ENCODE data around the gene ATG3. TPM values are rescaled to one million over a fixed set of nuclear protein-coding genes. Genes with fewer than 3 reads are reported as not detected.

ATG3 gene
- total and polyA plus RNA-seq, 2 experiments from 2014 or later, result 68.1 to 93.9 TPM

DNA sequence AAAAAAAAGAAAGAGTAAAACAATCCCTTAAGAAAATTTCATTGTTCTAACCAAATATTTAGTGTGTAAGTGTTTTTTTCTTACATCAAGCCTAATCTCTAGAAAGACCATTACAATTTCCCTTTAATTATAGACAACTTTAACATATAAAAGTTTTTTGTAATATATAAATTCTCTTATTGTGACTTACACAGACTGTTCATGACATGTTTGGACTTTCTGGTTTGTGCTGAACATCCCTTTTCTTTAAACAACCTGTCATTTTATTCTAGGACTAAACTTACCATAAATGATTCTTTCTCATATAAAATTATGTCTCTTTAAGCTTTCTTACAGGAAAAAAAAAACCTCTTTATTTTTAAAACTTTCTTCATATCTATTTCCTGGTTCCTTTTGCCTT is 49.4 kb downstream of the ATG3 start (continued):
- TF ChIP-seq, protein P1, sequence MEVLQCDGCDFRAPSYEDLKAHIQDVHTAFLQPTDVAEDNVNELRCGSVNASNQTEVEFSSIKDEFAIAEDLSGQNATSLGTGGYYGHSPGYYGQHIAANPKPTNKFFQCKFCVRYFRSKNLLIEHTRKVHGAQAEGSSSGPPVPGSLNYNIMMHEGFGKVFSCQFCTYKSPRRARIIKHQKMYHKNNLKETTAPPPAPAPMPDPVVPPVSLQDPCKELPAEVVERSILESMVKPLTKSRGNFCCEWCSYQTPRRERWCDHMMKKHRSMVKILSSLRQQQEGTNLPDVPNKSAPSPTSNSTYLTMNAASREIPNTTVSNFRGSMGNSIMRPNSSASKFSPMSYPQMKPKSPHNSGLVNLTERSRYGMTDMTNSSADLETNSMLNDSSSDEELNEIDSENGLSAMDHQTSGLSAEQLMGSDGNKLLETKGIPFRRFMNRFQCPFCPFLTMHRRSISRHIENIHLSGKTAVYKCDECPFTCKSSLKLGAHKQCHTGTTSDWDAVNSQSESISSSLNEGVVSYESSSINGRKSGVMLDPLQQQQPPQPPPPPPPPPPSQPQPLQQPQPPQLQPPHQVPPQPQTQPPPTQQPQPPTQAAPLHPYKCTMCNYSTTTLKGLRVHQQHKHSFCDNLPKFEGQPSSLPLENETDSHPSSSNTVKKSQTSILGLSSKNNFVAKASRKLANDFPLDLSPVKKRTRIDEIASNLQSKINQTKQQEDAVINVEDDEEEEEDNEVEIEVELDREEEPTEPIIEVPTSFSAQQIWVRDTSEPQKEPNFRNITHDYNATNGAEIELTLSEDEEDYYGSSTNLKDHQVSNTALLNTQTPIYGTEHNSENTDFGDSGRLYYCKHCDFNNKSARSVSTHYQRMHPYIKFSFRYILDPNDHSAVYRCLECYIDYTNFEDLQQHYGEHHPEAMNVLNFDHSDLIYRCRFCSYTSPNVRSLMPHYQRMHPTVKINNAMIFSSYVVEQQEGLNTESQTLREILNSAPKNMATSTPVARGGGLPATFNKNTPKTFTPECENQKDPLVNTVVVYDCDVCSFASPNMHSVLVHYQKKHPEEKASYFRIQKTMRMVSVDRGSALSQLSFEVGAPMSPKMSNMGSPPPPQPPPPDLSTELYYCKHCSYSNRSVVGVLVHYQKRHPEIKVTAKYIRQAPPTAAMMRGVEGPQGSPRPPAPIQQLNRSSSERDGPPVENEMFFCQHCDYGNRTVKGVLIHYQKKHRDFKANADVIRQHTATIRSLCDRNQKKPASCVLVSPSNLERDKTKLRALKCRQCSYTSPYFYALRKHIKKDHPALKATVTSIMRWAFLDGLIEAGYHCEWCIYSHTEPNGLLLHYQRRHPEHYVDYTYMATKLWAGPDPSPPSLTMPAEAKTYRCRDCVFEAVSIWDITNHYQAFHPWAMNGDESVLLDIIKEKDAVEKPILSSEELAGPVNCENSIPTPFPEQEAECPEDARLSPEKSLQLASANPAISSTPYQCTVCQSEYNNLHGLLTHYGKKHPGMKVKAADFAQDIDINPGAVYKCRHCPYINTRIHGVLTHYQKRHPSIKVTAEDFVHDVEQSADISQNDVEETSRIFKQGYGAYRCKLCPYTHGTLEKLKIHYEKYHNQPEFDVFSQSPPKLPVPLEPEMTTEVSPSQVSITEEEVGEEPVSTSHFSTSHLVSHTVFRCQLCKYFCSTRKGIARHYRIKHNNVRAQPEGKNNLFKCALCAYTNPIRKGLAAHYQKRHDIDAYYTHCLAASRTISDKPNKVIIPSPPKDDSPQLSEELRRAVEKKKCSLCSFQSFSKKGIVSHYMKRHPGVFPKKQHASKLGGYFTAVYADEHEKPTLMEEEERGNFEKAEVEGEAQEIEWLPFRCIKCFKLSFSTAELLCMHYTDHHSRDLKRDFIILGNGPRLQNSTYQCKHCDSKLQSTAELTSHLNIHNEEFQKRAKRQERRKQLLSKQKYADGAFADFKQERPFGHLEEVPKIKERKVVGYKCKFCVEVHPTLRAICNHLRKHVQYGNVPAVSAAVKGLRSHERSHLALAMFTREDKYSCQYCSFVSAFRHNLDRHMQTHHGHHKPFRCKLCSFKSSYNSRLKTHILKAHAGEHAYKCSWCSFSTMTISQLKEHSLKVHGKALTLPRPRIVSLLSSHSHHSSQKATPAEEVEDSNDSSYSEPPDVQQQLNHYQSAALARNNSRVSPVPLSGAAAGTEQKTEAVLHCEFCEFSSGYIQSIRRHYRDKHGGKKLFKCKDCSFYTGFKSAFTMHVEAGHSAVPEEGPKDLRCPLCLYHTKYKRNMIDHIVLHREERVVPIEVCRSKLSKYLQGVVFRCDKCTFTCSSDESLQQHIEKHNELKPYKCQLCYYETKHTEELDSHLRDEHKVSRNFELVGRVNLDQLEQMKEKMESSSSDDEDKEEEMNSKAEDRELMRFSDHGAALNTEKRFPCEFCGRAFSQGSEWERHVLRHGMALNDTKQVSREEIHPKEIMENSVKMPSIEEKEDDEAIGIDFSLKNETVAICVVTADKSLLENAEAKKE (CRISPR knock-in tag; IDR thresholded peaks at IDR 0.05), result no peak
- TF ChIP-seq EZH2 (IDR thresholded peaks at IDR 0.05; ENCODE audit: low read depth, unreplicated experiment), result no peak
- TF ChIP-seq ZNF331 (CRISPR knock-in tag; IDR thresholded peaks at IDR 0.05; ENCODE audit: low read depth), result no peak
- TF ChIP-seq CREB1 (CRISPR knock-in tag; IDR thresholded peaks at IDR 0.05; ENCODE audit: low read depth), result no peak
- no peak for TF ChIP-seq STAT1 (IDR thresholded peaks at IDR 0.05; ENCODE audit: unreplicated experiment)
- TF ChIP-seq NANOG (IDR thresholded peaks at IDR 0.05; ENCODE audit: borderline replicate concordance), result no peak
- TF ChIP-seq, protein P2, sequence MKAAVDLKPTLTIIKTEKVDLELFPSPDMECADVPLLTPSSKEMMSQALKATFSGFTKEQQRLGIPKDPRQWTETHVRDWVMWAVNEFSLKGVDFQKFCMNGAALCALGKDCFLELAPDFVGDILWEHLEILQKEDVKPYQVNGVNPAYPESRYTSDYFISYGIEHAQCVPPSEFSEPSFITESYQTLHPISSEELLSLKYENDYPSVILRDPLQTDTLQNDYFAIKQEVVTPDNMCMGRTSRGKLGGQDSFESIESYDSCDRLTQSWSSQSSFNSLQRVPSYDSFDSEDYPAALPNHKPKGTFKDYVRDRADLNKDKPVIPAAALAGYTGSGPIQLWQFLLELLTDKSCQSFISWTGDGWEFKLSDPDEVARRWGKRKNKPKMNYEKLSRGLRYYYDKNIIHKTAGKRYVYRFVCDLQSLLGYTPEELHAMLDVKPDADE (IDR thresholded peaks at IDR 0.05), result no peak
- TF ChIP-seq JUNB (IDR thresholded peaks at IDR 0.05; ENCODE audit: unreplicated experiment), result no peak
- TF ChIP-seq EZH2phosphoT487 (IDR thresholded peaks at IDR 0.05; ENCODE audit: unreplicated experiment), result no peak

DNA sequence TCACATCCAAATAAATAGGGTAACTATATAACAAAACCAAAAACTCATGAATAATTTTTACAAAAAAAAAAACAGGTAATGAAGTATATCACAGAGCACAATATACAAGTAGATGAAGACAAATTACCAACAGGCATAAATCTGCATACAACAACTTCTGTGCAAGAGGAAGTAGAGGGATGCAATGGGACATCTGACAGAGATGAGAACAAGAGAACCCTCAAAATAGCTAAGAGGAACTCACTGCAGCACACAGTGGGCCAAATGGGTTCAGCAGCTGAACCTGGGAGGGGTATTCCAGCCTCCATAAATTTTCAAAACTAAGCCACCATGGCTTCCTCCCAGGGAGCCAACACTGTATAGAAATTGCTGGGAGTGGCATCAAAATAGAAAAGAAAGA is 52.9 kb downstream of the ATG3 start:
- no peaks in the 10 kb centered on the region for H3K27me3 ChIP-seq (ENCODE audit: insufficient read depth)
- no peaks in the 10 kb centered on the region for H3K4me1 ChIP-seq (ENCODE audit: insufficient read depth)
- H3K4me1 Mint-ChIP-seq, result no peaks in the 10 kb centered on the region
- no peak overlapping the region for H3K4me3 Mint-ChIP-seq
- H2AFZ ChIP-seq, result no peak overlapping the region
- no peak overlapping the region for H3K27ac ChIP-seq (ENCODE audit: low read depth)
- DNase-seq (ENCODE audit: low spot score) (no peak), ATAC-seq (no peak)
- H3K4me2 ChIP-seq, result no peak overlapping the region
- no peaks in the 10 kb centered on the region for H3K9me2 ChIP-seq (ENCODE audit: insufficient read depth)
- H3K36me3 Mint-ChIP-seq (ENCODE audit: low read depth), result peaks cover 33% of the 10 kb centered on the region
- H3F3A ChIP-seq (replicated peaks; ENCODE audit: low read depth), result no peaks in the 10 kb centered on the region
- peaks cover 18% of the 10 kb centered on the region; the same call in 1 of the 2 replicates for H3K36me3 ChIP-seq (ENCODE audit: insufficient read depth)
- no peaks in the 10 kb centered on the region for H4K20me1 ChIP-seq (replicated peaks; ENCODE audit: insufficient read depth)
- H3K9me3 Mint-ChIP-seq, result peaks cover 52% of the 10 kb centered on the region
- no peak overlapping the region for H3K27ac Mint-ChIP-seq
- no peak overlapping the region for H3K4me3 ChIP-seq
- H3K79me2 ChIP-seq (replicated peaks; ENCODE audit: insufficient read depth), result no peaks in the 10 kb centered on the region
- H3K27me3 Mint-ChIP-seq (ENCODE audit: insufficient read depth, low read depth, poor library complexity), result no peaks in the 10 kb centered on the region
- TF ChIP-seq EZH2phosphoT487 (IDR thresholded peaks at IDR 0.05; ENCODE audit: unreplicated experiment) (no peak), ZNF331 (CRISPR knock-in tag; IDR thresholded peaks at IDR 0.05; ENCODE audit: low read depth) (no peak), POLR2AphosphoS5 (IDR thresholded peaks at IDR 0.05; ENCODE audit: low read depth) (no peak), NANOG (IDR thresholded peaks at IDR 0.05; ENCODE audit: borderline replicate concordance) (no peak), EZH2 (IDR thresholded peaks at IDR 0.05; ENCODE audit: low read depth, unreplicated experiment) (no peak), CREB1 (CRISPR knock-in tag; IDR thresholded peaks at IDR 0.05; ENCODE audit: low read depth) (no peak)
- TF ChIP-seq, protein P3, sequence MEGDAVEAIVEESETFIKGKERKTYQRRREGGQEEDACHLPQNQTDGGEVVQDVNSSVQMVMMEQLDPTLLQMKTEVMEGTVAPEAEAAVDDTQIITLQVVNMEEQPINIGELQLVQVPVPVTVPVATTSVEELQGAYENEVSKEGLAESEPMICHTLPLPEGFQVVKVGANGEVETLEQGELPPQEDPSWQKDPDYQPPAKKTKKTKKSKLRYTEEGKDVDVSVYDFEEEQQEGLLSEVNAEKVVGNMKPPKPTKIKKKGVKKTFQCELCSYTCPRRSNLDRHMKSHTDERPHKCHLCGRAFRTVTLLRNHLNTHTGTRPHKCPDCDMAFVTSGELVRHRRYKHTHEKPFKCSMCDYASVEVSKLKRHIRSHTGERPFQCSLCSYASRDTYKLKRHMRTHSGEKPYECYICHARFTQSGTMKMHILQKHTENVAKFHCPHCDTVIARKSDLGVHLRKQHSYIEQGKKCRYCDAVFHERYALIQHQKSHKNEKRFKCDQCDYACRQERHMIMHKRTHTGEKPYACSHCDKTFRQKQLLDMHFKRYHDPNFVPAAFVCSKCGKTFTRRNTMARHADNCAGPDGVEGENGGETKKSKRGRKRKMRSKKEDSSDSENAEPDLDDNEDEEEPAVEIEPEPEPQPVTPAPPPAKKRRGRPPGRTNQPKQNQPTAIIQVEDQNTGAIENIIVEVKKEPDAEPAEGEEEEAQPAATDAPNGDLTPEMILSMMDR (conservative IDR thresholded peaks at IDR 0.05; ENCODE audit: low read depth in 2 of 2), result no peak
- TF ChIP-seq, protein P4, sequence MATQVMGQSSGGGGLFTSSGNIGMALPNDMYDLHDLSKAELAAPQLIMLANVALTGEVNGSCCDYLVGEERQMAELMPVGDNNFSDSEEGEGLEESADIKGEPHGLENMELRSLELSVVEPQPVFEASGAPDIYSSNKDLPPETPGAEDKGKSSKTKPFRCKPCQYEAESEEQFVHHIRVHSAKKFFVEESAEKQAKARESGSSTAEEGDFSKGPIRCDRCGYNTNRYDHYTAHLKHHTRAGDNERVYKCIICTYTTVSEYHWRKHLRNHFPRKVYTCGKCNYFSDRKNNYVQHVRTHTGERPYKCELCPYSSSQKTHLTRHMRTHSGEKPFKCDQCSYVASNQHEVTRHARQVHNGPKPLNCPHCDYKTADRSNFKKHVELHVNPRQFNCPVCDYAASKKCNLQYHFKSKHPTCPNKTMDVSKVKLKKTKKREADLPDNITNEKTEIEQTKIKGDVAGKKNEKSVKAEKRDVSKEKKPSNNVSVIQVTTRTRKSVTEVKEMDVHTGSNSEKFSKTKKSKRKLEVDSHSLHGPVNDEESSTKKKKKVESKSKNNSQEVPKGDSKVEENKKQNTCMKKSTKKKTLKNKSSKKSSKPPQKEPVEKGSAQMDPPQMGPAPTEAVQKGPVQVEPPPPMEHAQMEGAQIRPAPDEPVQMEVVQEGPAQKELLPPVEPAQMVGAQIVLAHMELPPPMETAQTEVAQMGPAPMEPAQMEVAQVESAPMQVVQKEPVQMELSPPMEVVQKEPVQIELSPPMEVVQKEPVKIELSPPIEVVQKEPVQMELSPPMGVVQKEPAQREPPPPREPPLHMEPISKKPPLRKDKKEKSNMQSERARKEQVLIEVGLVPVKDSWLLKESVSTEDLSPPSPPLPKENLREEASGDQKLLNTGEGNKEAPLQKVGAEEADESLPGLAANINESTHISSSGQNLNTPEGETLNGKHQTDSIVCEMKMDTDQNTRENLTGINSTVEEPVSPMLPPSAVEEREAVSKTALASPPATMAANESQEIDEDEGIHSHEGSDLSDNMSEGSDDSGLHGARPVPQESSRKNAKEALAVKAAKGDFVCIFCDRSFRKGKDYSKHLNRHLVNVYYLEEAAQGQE (IDR thresholded peaks at IDR 0.05; ENCODE audit: unreplicated experiment), result no peak

Measured in GM23338 (cell line).